GM18907 (cell line): ENCODE data around the gene CADM1.
A peak's percentile ranks its signal among the peaks of the same experiment; 100 is the strongest.

ENCODE experiments used
- ATAC-seq: cut with Tn5 transposase; IDR thresholded peaks from one replicate; pipeline ENCODE4 v1.9.1; 2021; ENCODE audit warnings: mild to moderate bottlenecking, moderate library complexity; ENCODE audit not compliant: unreplicated experiment

The CADM1 gene

DNA sequence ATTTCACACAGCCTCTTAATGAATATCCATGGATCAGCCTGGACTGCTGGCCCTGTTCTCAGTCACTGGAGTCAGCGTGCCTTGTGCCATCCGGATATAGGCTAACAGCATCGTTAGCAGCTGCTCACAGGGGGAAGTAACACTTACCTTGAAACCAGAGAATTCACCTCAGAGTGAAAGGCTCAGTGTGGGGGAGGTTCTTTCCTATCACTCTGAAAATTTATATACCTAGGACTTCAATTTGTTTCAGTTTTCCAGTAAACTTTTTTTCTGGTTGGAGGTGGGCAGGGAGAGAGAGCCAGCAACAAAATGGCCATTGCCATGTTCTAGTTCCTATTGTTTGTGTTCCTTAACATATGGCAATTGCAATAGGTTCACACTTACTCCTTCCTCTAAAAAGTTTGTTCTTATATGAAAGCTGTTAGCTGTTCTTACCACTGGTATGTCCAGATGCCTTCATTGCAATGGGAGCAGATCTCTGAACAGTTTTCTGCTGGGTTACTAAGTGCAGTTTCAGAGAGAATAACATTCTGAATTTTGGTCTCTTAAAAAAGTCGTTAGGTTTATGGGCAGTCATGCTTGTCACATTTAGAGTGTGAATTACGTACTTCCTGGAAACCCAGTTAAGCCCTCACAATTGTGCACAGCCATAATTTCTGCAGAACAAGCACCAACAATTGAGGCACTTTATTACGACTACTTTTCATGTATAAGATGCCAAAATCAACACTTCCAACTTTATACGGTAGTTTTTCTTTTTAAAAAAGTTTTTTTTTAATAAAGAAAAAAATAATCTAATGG lies 247.6 kb downstream of the CADM1 start:
- ATAC-seq = peak; percentile 96

DNA sequence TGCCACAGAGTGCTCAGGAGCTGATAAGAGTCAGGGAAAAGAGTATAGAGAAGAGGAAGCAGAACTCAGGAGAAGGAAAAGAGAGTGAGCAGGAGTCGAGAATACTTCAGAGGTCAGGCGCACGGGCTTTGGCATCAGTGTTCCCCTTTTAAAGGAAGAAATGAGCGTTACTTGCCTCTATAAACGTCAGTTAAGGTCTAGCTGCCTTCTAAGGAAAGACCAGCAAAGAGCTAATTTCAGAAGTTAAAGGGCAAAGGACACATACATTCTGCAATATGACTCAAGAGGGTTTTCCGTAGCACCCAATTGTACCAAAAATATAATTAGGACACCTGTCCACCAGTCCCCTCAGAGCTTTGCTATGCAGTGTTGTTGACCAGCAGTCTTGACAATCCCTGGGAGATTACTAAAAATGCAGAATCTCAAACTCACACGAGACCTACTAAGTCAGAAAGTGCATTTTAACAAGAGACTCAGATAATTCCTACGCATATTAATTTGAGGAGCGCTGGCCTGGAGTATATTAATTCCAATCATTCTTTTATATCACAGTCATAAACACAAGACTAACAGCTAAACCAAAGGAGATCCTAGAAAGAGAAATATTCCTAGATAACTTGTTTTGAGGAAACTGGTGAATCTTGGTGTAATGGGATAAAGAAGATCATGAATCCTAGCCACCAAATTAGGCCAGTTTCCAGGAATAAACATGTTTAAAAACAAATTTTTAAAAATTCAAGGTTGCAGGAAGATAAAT lies 249.0 kb downstream of the CADM1 start:
- ATAC-seq = no peak

DNA sequence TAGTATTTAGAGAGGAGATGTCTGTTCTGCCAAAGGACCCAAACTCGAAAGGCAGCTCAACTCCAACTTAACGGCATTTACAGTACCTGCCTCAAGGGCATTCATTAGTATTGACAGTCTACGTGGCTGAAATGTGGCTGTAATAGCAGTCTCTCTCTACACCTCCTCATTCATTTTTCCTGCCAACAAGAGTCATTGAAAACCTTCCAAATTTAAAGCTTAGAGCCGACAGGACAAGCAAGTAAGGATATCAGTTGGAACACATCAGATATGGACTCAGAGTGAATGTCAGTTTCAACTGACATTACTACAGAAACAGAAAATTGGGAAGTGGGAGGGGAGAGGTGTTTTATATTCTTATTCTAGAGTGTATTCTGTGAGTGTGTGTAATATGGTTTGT lies 253.1 kb downstream of the CADM1 start:
- ATAC-seq = no peak

DNA sequence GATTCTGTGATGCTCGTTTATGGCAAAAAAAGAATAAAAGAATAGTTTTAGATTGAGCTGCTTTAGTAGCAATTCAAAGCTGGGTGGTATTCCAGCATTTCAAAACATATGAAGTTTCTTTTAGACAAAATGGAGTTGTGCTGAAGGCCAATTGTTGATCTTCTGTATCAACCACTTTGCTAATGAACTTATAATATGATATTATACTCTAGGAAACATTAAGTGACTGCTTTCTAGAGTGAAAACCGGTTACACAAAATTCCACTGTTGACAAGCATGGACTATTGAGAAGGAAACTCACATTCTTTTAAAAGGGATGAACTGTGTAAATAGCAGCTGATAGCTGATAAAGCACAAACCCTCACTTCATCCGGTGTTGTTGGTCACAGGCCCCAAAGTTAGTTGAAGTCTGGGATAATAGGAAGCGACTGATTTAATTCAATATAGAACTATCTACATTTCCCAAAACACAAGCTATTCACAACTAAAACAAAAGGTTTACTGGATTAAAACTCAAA lies 255.1 kb downstream of the CADM1 start:
- ATAC-seq = no peak

DNA sequence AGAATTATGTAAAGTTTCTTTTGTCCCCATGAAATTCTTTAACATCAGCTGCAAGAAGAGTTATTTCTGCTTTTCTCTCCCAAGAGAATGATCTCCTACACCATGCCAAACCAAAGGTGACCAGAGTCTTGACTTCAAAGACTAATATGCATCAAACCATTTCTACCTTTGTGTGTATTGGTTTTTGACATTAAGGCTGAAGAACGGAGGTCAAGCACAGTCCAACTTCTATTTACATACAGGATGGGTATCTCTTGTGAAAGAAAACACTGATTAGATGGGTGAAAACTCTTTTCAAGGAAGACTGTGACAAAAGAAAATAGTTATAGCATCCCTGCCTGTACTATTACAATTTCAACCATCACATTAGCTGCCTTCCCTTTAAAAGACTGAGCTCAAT lies 256.3 kb downstream of the CADM1 start:
- ATAC-seq = no peak

DNA sequence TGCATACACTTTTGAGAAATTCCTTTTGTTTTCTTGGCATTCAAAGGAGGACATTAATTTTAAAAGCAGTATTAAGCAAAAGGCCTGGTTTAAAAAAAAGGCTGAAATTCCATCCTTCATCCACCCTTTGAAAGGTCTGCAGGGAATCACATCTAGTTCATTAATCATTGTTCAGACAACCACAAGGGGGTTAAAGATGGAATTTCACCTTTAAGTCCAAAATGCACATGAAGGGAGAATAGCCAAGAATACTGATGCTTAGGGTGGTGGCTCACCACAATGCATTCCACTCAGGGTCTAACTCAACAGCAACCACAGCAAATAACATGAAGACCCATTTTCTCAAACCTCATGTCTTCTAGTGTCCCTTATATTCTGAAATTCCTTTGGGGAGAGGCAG lies 256.9 kb downstream of the CADM1 start:
- ATAC-seq = no peak

DNA sequence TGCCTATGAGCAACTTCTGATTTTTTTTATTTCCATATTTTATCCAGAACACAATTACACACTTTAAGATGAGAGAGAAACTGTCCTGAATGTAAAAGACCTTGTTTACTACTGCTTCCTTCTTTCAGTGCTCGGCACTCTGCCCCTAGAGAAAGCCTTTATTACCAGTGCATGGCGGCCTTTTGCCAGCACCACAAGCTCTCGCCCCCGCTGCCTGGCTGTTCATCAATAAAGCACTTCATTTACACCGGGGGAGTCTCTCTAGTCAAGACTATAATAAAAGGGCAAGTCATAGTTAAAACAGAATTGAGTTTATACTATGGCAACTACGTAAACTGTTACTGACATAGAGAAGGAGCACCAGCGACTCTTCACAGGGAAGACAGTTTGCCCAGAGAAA lies 259.5 kb downstream of the CADM1 start:
- ATAC-seq = no peak

DNA sequence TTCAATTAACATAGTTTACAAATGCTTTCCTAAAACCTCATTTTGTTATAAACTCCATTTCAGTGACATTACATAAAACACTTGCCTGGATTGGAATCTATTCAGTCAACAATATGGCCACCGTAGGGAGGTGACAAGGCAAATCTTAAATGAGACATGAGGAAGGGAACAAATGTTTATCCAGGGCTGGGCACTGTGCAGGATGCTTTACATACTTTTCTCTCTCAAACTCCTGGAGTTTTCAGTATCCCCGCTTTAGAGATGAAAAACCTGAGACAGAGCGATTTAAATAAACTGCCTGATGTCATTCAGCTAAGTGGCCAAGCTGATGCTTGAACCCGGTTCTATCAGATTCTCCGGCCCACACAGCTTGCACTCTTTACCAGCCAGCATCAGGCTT lies 259.9 kb downstream of the CADM1 start:
- no peak for ATAC-seq

DNA sequence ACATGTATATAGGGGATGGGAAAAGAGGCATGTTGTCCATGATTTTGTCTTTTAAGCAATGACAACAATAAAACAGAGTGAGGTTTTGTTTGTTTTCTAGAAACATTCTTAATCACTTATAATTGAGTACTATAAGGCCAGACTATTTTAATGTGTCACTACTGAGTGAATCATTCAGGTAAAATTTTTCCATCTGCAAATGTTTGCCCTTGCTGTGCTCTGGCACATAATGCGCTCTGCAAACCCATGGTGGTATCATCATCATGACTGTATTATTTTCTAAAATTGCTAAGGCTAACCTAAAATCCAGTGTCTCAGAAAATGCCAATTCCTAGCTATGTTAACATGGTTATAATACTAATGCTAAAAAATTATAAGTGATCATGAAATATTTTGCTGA lies 261.2 kb downstream of the CADM1 start:
- no peak for ATAC-seq

DNA sequence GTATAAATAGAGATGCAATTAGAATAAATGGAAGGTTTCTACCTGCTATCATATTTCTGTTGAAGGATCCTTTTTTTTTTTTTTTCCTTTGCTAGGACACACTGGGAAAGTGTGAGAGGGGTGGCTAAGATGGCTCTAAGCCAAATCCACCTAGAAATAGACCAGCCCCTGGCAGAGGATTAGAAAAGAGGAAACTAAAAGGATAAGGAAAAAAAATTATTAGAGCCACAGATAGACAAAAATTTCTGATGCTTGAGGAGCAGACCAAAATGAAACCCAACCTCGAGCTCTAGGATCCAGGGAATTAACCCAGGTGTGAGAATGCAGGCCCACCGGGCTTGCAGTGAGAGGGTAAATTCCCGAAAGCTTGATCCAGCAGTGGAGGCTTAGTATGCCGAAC lies 262.3 kb downstream of the CADM1 start:
- no peak for ATAC-seq

DNA sequence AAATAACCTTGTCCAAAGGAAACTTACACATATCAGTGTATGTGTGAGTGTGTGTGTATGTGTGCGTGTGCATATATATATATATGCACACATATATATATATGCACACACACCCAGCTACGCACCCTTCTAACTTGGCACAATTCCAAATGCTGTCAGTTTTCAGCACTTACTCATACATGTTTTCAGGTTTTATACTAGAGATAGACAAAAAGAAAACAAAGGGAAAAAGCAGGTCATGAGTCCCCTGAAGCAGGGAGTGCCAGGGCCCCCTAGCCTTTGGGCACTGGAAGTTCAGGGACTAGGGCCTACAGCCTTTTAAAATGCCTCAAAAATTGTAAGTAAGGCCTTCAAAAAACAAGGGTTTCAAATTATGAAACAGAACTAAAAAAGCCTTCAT lies 265.4 kb downstream of the CADM1 start:
- no peak for ATAC-seq

DNA sequence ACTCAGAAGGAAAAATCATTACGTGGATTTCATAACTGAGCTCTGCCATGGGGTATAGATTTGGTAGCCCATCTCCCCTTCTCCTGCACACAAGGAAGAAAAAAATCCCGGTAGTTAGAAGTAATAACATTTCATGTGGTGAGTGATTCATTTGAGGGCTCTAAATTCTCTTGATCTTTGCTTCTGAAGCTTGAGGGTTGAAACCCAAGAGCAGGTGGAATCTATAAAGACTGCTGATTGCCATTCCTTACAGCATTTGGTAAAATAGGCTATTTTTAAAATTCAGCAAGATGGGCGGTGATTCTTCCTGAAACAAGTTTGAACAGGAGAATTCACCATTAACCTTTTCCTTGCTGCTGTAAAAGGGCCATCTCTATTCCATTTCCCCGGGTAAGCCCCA lies 266.1 kb downstream of the CADM1 start:
- no peak for ATAC-seq

DNA sequence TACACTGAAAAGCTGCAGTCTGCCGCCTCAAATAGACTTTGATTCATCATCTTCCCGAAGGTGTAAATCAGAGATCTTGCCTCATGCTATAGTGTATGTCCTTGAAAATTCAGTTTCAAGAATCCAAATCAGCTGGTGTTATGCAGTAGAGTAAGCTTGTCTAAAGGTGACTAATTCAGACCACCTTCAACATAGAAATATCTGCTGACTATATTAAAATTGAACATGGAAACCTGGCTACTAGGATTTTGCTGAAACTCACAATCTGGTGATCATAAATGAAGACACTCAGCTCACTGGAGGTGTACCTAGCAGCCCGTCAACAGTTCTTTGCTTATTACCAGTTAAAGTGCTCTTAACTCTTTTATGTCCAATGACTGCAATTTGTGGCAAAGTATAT lies 266.6 kb downstream of the CADM1 start:
- ATAC-seq = no peak

DNA sequence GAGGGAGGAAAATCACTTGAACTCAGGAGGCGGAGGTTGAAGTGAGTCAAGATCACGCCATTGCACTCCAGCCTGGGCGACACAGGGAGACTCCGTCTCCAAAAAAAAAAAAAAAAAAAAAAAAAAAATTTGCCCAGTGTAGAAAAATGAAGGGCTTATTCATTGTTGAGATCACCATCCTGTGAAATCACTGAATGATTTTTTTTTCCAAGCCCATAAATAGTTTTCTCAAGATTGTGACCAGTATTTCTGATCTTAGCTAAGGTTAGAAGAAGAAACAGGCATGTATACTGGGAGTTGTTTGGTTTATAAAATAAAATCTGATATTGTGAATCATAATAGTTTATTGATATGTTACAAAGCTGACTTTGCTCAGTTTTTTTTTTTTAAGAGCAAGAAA lies 269.4 kb downstream of the CADM1 start:
- ATAC-seq = no peak

DNA sequence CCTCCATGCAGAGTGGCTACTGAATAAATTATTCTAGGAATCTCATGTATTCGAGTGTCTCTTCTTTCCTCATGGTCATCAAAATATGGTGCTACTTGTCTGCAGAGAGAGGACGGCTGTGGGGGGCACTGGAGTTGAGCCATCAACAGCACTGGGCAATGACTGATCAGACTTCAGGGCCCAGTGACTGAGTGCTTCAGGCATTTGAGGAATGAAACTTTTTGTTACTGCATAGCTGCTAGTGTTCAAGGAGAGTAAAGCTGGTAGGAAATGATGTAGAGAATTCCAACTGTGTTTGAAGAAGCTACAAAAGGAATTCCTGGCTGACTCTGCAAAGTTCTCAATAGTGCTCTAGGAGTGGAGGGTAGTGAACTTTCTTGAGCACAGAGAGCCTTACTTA lies 277.7 kb downstream of the CADM1 start:
- no peak for ATAC-seq

DNA sequence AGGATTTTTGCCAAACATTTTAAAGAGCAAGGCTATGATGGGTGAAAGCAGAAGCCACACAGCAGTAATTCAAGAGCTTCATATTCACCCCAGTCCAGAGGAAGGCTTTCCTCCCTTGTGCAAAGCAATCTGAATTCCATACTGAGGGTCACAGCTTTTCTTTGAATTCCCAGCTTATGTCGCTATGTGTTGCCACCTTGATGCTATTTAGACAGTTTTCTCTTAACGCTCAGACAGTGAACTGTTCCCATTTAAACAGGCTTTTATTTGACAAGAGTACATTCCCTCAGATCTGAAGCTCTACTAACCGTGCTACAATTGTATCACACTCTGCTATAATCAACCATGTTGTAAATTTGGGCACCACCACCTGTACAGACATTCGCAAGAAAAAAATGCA lies 279.7 kb downstream of the CADM1 start:
- no peak for ATAC-seq

DNA sequence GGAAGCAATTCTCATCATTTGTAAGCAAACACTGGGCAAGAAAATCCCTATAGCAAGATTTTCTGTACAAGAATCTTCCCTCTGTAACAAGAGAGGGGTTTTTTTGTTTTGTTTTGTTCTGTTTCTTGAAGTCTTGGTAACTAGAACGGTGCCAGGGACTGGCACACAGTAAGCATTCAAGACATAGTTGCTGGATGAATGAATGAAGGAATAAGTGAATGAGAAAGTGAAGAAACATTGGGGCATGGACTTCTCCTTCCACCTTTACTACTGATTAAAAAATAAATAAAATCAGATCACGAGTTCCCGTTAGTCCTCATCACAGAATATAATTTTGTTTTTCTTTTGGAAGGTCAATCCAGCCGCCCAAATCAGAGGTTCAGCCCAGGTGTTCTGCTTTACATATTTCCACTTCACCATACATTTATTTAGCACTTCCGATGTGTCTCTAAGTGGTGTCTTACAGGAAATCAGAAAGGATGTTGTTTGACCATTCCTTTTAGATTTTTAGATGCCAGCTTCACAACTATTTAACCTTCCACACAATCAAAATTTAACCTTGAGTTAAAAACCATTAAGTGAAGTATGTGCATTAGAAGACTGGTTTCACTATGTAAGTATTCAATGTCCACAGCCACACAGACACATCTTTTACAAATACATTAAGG lies 281.2 kb downstream of the CADM1 start:
- peak; percentile 45 for ATAC-seq

DNA sequence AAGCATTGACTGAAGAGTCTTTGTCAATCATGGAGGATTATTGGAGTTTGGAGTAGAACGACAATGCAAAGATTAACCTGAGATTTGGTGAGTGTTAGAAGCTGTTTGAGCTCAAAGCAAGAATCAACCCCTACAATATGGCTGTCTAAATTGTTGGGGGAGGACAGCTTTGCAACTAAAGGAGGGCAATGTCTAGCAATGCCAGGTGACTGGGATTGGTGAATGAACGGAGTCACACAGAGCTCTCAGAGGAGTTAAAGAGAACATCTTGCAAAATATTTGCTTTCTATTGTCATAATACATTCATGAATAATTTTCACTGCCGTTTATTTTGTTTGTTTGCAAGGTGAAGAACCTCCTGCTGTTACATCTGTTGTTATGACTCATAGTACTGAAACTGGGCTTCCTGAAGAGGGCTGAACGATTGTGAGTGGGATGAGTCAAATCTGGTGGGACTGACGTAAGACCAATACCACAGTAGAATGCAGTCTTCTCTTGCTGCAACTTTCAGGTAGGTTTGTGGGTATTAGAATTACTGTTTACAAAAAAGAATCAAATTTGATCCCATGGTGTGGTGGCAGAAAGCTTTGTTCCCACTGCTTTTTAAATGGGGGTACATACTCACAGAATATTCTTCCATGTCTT lies 281.9 kb downstream of the CADM1 start:
- peak; percentile 95 for ATAC-seq

DNA sequence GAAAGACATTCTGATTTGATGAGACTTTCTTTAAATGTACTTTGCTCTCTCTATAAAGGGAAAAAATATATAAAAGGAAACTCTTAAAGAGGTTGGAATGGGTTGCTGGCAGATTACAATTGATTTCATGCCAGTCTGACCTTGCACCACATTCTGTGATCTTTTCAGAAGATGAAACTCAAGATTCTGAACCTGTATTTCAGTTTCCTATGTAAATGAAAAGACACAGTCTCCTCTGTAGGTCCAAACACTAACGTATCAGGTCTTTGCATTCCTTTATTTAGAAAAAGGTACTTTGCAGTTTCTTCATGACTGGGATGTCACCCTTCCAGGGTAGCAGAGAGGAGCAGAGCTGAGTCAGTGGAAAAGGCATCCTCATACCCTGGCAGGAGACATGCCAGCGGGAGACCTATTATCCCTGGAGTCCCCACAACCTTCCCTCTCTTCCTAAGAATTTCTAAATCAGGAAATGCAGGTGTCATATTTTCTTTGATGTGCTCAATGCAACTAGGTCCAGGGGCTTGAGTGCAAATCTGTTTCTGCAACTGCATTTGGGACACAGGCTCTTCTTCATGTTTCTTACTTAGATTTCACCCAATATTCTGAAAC lies 282.6 kb downstream of the CADM1 start:
- ATAC-seq = peak; percentile 30

DNA sequence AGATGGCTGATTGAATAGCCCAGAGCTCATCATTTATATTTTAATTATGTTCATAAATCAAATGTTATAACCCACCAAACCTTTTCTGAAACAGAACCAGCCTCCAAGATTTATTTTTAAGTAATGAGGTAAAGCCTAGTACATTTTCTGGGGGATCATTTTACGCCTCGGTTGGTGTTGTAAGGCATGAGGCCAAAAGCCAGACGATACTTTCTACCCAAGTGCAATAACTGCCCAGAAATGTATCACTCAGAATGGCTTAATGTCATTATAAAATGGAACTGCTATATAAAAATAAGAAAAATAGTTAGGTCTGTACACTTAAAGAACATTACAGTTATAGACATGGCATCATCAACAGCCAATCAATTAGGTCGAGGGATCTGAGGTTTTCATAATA lies 283.3 kb downstream of the CADM1 start:
- no peak for ATAC-seq

DNA sequence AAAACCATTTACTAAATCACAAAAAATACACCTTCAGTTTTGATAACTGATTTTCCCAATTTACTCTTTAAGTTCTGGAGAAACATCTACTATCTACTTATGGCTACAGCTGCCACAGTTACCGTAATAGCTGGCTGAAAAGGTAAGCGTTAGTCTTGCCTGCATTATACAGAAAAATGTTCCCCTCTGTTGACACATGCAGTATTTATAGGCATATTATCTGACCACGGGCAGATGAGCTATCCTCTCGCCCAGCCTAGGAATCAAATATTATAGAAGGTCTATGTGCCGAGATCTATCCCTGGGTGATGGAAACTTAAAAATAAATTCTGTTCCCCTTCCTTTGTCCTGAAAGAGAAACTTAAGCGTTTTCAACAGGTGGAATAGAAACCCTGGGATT lies 283.8 kb downstream of the CADM1 start:
- no peak for ATAC-seq
